GM12865 (cell line): ENCODE data around the gene BLOC1S4.
A peak's percentile ranks its signal among the peaks of the same experiment; 100 is the strongest.

Experiments used
- DNase-seq: peaks from one replicate; pipeline ENCODE4 v3.0.0; 2010; ENCODE audit warnings: low read depth
- H3K4me3 ChIP-seq: 2 replicates; pipeline ENCODE4 v1.5.1; 2011; ENCODE audit warnings: mild to moderate bottlenecking, low read depth, low read length, control low read depth
- CTCF ChIP-seq: IDR thresholded peaks from 2 replicates; pipeline ENCODE4 v1.5.1; 2011; ENCODE audit warnings: low read length, control low read depth, low read depth, inconsistent platforms; ENCODE audit not compliant: insufficient read depth; ENCODE audit errors: missing control alignments

Gene BLOC1S4

GRCh38 chr4:6693231-6694176, 22.5 kb upstream of the BLOC1S4 start, which contains the start of gene S100P:
S100P (plus strand) TSS chr4:6693878; CDS start chr4:6693933, 55 bp downstream.
- no peak within 1 kb of the TSS for H3K4me3 ChIP-seq

GRCh38 chr4:6694177-6694901, 21.6 kb upstream of the BLOC1S4 start:
- no peak for DNase-seq
- no peak overlapping the region for H3K4me3 ChIP-seq
- TF ChIP-seq CTCF = no peak

More at GRCh38 chr4:6693231-6694176, 22.5 kb upstream of the BLOC1S4 start, which contains the start of gene S100P:
- TF ChIP-seq CTCF = no peak
- no peak for DNase-seq

GRCh38 chr4:6695660-6696610, 20.0 kb upstream of the BLOC1S4 start:
- TF ChIP-seq CTCF = no peak
- DNase-seq = peak; percentile 35
- H3K4me3 ChIP-seq = no peak overlapping the region

GRCh38 chr4:6696611-6697010, 19.4 kb upstream of the BLOC1S4 start:
- DNase-seq = no peak
- H3K4me3 ChIP-seq = no peak overlapping the region
- TF ChIP-seq CTCF = no peak

DNA sequence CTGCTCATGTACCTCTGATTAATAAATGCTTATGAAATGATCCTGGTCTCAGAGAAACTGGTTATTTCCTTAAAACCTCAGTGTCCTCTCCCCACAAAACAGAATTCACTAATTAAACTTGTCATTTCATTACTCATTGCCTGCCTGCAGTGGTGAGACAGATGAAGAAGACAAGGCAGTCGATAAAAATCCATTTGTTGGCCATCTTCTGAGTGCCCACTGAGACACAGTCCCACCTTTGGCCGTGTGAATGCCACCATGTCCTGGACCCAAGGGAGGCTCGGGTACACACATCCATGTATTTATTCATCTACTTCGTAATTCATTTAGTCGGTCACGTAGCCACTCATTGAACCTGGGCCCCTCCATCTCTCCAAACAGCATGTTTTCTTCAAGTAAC, 18.8 kb upstream of the BLOC1S4 start:
- no peak for TF ChIP-seq CTCF
- H3K4me3 ChIP-seq = no peak overlapping the region
- DNase-seq = no peak

DNA sequence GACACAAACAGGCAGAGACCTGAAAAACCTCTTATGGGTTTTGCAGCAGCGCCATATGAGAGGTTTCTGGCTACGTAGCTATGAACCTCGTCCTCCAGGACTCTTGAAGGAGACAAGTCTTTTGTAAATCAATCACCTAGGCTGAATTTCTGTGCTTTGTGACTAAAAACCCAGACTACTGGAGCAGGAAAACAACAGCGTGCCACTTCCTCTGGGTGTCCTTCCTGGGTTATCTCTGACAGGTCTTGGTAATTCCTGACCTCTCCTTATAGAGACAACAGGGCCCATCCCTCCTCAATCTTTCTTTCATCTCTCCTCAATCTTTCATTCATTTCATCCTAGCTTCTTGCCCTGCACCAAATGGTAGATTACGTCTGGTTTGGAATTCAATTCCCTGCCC, 16.6 kb upstream of the BLOC1S4 start:
- TF ChIP-seq CTCF = no peak

More for the DNA sequence above, 16.6 kb upstream of the BLOC1S4 start:
- no peak overlapping the region for H3K4me3 ChIP-seq
- no peak for DNase-seq
